ENCODE measurements around the gene ACSL6. TPM values are rescaled to one million over a fixed set of nuclear protein-coding genes. Genes with fewer than 3 reads are reported as not detected.

ACSL6 gene
- total and polyA plus RNA-seq, 2 donors (not counting 1 experiment from before 2014, with no cell fraction given) = 0.02 to 0.33 TPM

DNA sequence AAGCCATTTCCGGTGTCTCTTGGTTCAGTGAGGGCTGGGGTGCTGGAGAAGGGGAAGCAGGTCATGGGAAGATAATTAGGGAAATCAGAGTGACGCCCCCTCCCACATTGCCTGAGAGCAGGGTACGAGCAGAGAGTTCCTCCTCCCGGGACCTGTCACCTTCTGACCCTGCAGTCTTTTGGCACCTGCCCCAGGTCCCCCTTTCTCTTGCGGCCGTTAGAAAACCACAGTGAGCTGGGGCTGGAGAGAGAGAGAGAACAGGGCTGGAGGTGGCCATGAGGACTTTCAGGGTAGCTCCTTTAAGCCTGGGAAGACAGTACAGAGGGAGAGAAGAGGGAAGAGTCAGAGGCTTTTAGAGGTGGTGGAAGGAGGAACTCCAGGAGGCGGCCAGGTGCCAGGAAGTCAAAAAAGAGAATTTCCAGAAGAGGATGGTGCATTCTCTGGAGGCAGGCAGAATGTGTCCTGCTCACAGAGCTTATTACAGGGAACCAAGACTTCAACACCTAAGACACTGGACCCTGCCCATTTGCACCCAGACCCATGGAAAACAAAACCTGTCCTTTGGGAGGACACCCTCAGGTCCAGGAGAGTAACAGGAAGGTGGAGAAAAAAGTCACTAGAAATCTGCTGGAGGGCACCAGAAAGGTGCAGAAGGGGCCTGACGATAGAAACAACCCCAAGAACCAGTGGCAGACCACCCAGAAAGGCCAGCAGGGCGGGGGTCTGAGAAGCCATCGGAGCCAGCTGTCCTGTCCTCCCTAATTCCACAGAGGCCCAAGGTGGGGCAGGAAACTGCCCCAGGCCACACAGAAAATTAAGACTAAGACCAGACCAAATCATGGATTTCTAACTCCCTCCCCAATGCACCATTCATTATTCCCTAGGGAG, 6.5 kb upstream of the ACSL6 start:
- no peaks in the 10 kb centered on the region for H3K9me3 ChIP-seq (ENCODE audit: control insufficient read depth, insufficient read depth, low read depth, low read length)
- no peak overlapping the region for H3K27ac ChIP-seq (ENCODE audit: insufficient read depth, low read length)
- no peak for DNase-seq (ENCODE audit: low read depth in 2 of 2)
- H4K20me1 ChIP-seq (ENCODE audit: control insufficient read depth, extremely low read depth, insufficient read depth, low read length) = no peaks in the 10 kb centered on the region
- H3K79me2 ChIP-seq (ENCODE audit: control insufficient read depth, insufficient read depth, low read length) = no peaks in the 10 kb centered on the region
- H3K27me3 ChIP-seq (ENCODE audit: control insufficient read depth, insufficient read depth, low read length) = peaks cover 17% of the 10 kb centered on the region
- H3K4me3 ChIP-seq (replicated peaks in 1 of 4; ENCODE audit: control extremely low read depth in 1 of 4, insufficient read depth in 1 of 4, low read depth in 3 of 4, low read length in 4 of 4) = no peak overlapping the region
- TF ChIP-seq, protein P1, sequence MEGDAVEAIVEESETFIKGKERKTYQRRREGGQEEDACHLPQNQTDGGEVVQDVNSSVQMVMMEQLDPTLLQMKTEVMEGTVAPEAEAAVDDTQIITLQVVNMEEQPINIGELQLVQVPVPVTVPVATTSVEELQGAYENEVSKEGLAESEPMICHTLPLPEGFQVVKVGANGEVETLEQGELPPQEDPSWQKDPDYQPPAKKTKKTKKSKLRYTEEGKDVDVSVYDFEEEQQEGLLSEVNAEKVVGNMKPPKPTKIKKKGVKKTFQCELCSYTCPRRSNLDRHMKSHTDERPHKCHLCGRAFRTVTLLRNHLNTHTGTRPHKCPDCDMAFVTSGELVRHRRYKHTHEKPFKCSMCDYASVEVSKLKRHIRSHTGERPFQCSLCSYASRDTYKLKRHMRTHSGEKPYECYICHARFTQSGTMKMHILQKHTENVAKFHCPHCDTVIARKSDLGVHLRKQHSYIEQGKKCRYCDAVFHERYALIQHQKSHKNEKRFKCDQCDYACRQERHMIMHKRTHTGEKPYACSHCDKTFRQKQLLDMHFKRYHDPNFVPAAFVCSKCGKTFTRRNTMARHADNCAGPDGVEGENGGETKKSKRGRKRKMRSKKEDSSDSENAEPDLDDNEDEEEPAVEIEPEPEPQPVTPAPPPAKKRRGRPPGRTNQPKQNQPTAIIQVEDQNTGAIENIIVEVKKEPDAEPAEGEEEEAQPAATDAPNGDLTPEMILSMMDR (conservative IDR thresholded peaks at IDR 0.05 in 1 of 2, IDR thresholded peaks at IDR 0.05 in 1 of 2; ENCODE audit: low read depth in 1 of 2, low read length in 2 of 2) = no peak
- no peak for TF ChIP-seq EZH2 (IDR thresholded peaks at IDR 0.05; ENCODE audit: low read length, missing control alignments)
- H2AFZ ChIP-seq (ENCODE audit: low read length) = no peak overlapping the region
- no peaks in the 10 kb centered on the region for H3K4me1 ChIP-seq (ENCODE audit: control insufficient read depth, extremely low read depth, insufficient read depth, low read length)
- H3K4me2 ChIP-seq (ENCODE audit: extremely low read depth, insufficient read depth, low read length) = no peak overlapping the region
- no peaks in the 10 kb centered on the region for H3K36me3 ChIP-seq (ENCODE audit: control insufficient read depth, insufficient read depth, low read length)
- no peak overlapping the region for H3K9ac ChIP-seq (ENCODE audit: insufficient read depth, low read length)

DNA sequence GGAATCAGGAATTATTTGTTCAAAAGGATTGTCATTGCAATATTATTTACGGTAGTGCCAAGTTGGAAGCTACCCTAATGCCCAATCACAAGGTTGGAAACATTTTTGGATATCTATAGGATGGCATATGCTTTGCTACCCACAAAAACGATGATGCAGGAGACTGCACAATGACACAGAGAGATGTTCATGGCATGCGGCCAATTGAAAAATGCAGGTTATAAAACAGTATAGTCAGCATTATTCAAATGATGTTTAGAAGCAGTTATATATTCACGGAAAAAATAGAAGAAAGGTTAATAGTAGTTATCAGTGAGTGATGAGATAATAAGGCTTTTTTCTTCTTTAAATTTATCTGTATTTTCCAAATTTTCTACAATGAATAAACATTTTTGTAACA, 5.9 kb upstream of the ACSL6 start:
- Histone ChIP-seq H3K79me2 (ENCODE audit: control insufficient read depth, insufficient read depth, low read length) (no peaks in the 10 kb centered on the region), H3K27me3 (ENCODE audit: control insufficient read depth, insufficient read depth, low read length) (peaks cover 22% of the 10 kb centered on the region), H3K4me2 (ENCODE audit: extremely low read depth, insufficient read depth, low read length) (no peak overlapping the region), H3K4me3 (replicated peaks in 1 of 4; ENCODE audit: control extremely low read depth in 1 of 4, insufficient read depth in 1 of 4, low read depth in 3 of 4, low read length in 4 of 4) (no peak overlapping the region), H4K20me1 (ENCODE audit: control insufficient read depth, extremely low read depth, insufficient read depth, low read length) (no peaks in the 10 kb centered on the region), H3K36me3 (ENCODE audit: control insufficient read depth, insufficient read depth, low read length) (no peaks in the 10 kb centered on the region), H3K9me3 (ENCODE audit: control insufficient read depth, insufficient read depth, low read depth, low read length) (no peaks in the 10 kb centered on the region), H2AFZ (ENCODE audit: low read length) (no peak overlapping the region), H3K9ac (ENCODE audit: insufficient read depth, low read length) (no peak overlapping the region), H3K4me1 (ENCODE audit: control insufficient read depth, extremely low read depth, insufficient read depth, low read length) (no peaks in the 10 kb centered on the region), H3K27ac (ENCODE audit: insufficient read depth, low read length) (no peak overlapping the region)
- no peak for DNase-seq (ENCODE audit: low read depth in 2 of 2)
- TF ChIP-seq, protein P1 (conservative IDR thresholded peaks at IDR 0.05 in 1 of 2, IDR thresholded peaks at IDR 0.05 in 1 of 2; ENCODE audit: low read depth in 1 of 2, low read length in 2 of 2) = no peak
- no peak for TF ChIP-seq EZH2 (IDR thresholded peaks at IDR 0.05; ENCODE audit: low read length, missing control alignments)

DNA sequence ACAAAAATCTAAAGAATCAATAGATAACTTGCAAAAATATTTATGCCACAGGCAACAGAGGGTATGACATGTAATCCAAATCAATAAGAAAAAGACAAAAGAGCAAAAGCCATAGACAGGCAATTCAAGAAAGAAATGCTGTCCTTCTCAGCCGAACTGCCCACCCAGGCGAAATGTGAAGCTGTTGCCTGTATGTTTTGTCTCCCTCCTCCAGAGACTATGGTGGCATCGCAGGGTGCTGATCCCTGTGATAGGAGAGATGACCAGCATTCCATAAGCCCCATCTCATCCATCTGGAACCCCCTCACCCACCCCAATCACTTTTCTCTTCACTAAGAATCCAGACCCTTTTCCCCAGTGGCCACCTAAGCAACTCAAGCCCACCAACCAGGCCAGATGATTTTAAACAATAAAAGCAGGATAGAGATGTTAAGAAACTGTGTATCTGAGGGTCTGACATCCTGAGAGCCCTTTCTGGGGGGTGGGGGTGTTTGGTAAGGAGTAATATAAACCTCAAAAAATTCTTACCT, 5.3 kb upstream of the ACSL6 start:
- DNase-seq (ENCODE audit: low read depth in 2 of 2) = no peak
- H3K27ac ChIP-seq (ENCODE audit: insufficient read depth, low read length) = no peak overlapping the region
- no peaks in the 10 kb centered on the region for H3K9me3 ChIP-seq (ENCODE audit: control insufficient read depth, insufficient read depth, low read depth, low read length)
- no peak for TF ChIP-seq EZH2 (IDR thresholded peaks at IDR 0.05; ENCODE audit: low read length, missing control alignments)
- TF ChIP-seq, protein P1 (conservative IDR thresholded peaks at IDR 0.05 in 1 of 2, IDR thresholded peaks at IDR 0.05 in 1 of 2; ENCODE audit: low read depth in 1 of 2, low read length in 2 of 2) = no peak
- H3K27me3 ChIP-seq (ENCODE audit: control insufficient read depth, insufficient read depth, low read length) = peaks cover 28% of the 10 kb centered on the region
- no peaks in the 10 kb centered on the region for H3K79me2 ChIP-seq (ENCODE audit: control insufficient read depth, insufficient read depth, low read length)
- H3K4me2 ChIP-seq (ENCODE audit: extremely low read depth, insufficient read depth, low read length) = no peak overlapping the region
- no peak overlapping the region for H3K9ac ChIP-seq (ENCODE audit: insufficient read depth, low read length)
- H3K36me3 ChIP-seq (ENCODE audit: control insufficient read depth, insufficient read depth, low read length) = no peaks in the 10 kb centered on the region
- H2AFZ ChIP-seq (ENCODE audit: low read length) = no peak overlapping the region
- no peaks in the 10 kb centered on the region for H4K20me1 ChIP-seq (ENCODE audit: control insufficient read depth, extremely low read depth, insufficient read depth, low read length)
- no peaks in the 10 kb centered on the region for H3K4me1 ChIP-seq (ENCODE audit: control insufficient read depth, extremely low read depth, insufficient read depth, low read length)
- H3K4me3 ChIP-seq (replicated peaks in 1 of 4; ENCODE audit: control extremely low read depth in 1 of 4, insufficient read depth in 1 of 4, low read depth in 3 of 4, low read length in 4 of 4) = no peak overlapping the region
